Activated CD8-positive, alpha-beta memory T cell treated with anti-CD3 and anti-CD28 coated beads for 1 hour (primary cell): ENCODE data around the gene CSTF1.
"Not testable (repeated sequence)": the region's sequence is repeated elsewhere in the genome, so short reads cannot be mapped to it uniquely, and the experiment has no call there.

Source experiments
- DNase-seq, 2 donors: peaks; one replicate each; pipeline ENCODE4 v3.0.0-alpha.2; 2020; ENCODE audit warnings: low read depth in 1 of 2; ENCODE audit errors: extremely low read depth in 1 of 2

The CSTF1 gene

DNA sequence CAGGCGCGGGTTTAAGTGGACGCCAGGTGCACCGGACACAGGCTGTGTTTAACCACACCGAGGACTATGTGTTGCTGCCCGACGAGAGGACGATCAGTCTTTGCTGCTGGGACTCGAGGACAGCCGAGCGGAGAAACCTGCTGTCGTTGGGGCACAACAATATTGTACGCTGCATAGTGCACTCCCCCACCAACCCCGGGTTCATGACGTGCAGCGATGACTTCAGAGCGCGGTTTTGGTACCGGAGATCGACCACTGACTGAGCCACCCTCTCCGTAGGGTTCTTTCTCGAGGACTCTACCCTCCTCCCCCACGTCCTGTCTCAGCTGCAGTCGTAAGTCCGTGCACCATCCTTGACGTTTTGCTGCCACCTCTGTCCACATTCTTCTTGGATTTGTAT is 11.0 kb downstream of the CSTF1 start:
- DNase-seq = no peak

DNA sequence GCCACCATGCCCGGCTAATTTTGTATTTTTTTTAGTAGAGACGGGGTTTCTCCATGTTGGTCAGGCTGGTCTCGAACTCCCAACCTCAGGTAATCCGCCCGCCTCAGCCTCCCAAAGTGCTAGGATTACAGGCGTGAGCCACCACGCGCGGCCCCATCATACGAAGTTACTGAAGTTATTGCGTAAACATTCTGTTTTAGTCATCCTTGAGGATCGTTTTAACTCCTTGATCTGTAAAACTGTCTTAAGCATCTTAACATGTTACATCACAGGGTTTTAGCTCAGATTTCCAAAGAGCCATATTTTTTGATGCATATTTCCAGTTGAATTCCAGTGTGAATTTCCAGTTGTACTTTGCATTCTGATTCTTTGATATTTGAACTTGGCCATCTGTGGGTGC is 12.9 kb downstream of the CSTF1 start:
- DNase-seq = not testable (repeated sequence)

DNA sequence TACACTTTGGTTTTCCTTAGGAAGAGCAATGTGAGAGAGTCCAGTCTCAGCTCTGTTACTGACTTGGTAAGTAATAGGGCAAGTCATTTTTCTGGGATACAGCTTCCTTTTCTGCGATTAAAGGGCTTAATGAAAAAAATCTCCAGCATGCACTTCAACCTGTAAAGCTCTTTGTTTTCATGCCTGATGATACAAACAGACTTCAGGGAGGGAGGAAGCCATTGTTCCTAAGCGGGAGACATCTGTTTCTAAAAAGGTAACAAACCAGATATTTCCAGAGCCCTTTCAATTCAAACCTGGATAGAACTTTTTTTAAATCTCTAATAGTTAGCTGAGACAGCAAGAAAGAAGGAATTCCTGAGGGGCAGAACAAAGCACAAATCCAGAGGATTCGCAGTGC is 14.5 kb downstream of the CSTF1 start:
- no peak for DNase-seq

DNA sequence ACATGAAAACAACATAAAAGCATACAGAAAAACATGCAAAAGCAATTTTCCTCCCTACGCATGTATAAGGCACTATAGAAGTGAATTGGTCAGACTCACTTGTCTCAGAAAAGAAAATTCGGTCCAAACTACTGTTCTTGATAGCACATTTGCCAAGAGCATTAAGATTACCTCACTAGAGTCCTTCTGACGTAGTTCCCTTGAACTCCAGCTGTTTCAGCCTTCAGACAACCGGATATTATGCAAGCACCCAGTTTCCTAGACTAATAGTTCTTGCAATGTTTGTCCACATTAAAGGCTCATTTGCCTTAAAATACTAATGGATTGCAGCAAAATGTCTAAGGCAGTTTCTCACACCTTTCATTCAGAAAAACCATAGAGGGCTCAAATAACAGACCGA is 17.1 kb downstream of the CSTF1 start:
- no peak for DNase-seq

DNA sequence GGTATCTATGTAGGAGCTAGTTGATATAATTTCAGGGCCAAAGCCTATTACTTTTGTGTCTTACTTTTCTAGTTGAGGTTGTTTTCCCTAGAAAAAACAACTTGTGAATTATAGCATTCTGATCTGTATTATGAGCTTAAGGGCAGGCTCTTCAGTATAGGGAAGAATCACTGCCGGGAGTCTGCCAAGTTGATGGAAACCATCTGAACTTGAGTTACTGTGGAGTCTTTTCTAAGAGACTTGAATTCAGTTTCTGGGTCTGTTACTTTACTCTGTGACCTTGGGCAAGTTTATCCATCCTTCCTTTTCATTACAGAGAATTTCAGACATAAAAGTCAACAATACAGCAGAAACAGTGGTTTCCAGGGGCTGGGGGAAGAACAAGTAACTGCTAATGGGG is 17.5 kb downstream of the CSTF1 start:
- DNase-seq = no peak

DNA sequence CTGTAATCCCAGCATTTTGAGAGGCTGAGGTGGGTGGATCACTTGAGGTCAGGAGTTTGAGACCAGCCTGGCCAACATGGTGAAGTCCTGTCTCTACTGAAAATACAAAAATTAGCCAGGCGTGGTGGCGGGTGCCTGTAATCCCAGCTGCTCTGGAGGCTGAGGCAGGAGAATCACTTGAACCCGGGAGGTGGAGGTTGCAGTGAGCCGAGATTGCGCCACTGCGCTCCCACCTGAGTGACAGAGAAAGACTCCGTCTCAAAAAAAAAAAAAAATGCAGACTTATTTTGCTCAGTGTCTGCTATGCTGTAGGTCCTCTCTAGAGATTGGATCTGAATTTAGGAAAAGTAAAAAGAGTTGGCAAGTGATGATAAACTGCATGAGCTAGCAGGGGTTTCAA is 18.8 kb downstream of the CSTF1 start:
- DNase-seq = not testable (repeated sequence)

DNA sequence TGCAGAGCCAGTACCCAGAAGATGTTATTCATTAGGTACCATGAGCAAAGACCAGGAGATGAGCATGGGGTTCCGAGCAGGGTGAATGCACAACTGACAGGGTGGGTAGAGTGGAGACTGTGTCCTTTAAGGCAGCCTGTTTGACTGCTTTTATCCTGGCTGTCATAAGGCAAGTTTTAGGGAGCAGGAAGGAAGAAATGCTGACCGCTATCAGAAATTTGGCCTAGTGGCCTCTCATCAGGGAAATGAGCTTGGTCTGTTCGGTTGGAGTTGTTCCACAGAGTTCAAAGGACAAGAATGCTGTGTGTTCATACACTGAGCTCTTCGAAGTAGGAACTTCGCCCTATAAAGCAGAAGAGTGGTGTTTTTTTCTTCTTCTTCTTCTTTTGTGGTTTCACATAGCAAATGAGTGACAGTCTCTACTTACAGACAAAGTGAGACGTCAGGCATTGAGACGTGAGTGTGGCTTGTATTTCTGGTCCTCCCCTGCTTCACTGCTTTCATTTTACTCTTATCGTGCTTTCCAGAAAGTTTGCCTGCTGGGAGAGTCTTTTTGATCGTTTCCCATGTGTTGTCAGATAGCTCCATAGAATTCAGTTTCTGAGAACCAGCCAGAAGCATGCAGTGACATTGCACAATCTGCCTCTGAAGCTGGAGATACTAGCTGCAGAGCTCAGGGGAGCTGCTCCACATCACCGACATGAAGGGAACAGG is 19.5 kb downstream of the CSTF1 start, which contains the start of gene CASS4:
CASS4 (plus strand) TSS at position 502 of the 714 bp plus-strand sequence; CDS start at position 701, 199 bp downstream.
- no peak for DNase-seq

DNA sequence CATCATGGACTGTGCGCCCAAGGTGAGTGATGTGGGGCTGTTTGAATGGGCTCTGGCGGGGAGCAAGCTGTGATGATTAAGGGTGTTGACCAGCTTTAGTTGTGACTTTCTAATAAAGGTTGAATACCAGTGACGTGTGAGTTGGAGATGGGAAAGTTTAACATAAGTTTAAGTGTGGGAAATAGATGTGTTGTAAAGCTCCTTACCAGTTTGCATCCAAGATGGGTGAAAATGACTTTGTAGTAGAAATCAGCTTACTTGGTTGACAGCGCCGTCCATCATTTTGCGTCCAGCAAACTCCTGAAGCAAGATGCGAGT is 20.0 kb downstream of the CSTF1 start:
- no peak for DNase-seq

DNA sequence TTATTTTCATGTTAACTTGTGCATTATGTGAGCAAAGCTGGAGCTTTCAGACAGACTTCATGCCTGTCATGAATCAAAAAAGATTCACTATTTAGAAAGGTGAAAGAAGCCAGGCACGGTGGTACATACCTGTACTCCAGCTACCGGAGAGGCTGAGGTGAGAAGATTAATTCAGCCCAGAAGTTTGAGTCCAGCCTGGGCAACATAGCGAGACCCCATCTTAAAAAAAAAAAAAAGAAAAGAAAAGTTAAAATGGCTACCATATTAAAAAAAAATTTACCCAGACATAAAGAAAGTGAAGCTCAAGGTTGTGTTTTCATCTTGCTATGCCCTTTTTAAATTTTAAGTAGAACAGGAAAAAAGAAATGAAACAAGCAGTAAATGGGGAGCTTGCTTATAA is 20.5 kb downstream of the CSTF1 start:
- DNase-seq = no peak

DNA sequence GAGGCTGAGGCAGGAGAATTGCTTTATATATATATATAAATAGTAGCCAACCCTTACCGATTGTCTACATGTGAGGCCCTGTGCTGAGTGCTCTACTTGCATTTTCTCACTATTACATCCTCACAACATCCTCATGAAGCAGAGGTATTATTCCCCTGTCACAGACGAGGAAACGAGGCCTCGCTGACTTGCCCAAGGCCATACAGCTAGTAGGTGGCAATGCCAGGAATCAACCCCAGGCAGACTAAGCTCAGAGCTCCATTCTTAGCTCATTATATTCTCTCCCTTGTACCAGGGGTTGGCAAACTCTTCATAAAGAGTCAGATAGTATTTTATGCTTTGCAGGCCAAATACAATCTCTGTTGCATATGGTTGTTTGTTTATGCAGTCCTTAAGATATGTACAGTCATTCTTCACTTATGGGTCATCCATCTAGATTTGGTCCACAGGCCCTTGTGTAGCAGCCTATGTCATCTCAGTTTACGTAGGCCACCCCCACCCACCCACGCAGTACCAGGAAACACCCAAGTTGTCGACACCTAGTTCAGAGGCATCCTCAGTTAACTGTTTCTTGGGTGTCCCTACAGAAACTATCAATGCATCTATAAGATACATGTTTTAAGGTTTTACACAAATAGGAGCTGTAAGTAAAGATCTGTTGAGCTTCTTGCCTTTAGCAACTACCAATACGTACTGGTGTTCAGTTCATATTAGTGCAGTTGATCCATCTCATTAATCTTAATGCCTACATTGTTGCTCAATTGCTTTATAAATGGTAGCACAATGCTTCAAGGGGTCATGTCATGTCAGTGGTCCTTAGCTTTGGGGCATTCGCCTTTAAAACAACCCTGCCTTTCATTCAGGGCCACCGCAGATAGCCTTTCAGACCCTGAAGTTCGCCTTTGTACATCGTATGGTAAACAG is 22.7 kb downstream of the CSTF1 start:
- no peak for DNase-seq

DNA sequence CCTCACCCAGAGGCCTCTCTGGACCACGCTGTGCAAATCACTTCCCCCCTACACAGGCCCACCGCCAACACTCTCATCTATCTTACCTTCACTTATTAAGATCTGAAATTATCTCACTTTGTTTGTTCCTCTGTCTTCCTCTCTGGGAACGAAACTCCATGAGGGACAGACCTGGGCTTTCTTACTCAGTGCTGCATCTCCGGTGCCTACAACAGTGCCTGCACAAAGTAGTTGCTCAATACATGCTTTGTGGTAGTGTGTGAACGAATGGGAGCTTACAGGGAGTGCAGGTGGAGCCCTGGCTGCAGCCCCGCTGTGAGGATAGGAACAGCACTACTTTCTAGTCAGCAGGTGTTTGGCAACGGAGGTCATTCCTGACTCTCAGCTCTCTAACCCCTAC is 25.0 kb downstream of the CSTF1 start:
- DNase-seq = no peak

DNA sequence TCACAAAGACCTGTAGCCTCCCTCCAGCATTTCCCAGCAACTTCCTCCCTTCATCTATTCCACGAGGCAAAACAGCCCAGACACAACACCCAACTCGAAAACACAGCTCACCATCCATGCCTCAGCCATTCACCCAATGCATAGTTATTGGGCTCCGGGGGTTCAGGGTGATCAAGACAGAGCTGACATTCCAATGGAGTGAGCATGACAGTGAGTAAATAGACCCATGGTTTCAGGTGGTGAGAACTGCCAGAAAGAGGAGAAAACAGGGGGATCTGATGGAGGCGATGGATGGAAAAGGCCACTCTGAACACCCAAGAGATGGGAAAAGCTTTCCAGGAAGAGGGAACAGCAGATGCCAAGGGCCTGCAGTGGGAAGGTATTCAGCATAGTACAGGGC is 25.5 kb downstream of the CSTF1 start:
- no peak for DNase-seq

DNA sequence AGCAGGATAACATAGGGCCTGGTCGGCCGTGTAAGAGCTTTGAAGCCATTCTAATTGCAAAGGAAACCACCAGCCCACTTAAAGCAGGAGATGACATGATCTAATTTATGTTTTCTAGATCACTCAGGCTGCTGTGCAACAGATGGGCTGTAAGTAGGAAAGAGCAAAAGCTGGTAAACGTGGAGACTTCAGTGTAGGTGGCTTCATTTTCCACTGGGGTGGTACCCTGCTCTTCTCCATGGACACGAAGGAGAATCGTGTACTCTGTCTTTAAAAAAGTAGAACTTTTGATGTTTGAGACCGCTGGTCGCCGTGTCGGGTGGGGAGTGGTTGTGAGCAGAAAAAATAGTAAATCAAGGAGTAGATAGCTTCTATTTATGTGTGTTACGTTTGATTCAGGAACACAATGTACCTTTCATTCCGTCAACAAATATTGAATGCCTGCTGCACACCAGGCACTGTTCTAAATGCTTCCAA is 26.0 kb downstream of the CSTF1 start:
- no peak for DNase-seq

DNA sequence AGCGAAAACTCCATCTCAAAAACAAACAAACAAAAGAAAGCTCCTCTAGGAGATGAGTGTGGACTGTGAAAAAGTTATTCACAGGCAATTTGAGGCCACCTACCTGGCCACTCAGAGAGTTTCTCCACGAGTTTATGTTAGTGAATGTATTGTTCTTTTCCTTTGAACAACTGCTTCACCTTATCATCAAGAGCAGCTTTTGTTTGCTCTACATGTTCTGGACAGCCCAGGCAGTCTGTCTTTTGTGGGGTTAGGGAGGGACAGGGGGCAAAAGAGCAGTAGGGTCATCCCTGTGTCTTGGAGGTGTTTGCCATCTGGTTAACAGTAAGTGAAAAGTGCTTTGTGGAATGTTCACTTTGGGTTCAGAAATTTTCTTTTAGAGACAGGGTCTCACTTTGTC is 27.6 kb downstream of the CSTF1 start:
- DNase-seq = no peak

DNA sequence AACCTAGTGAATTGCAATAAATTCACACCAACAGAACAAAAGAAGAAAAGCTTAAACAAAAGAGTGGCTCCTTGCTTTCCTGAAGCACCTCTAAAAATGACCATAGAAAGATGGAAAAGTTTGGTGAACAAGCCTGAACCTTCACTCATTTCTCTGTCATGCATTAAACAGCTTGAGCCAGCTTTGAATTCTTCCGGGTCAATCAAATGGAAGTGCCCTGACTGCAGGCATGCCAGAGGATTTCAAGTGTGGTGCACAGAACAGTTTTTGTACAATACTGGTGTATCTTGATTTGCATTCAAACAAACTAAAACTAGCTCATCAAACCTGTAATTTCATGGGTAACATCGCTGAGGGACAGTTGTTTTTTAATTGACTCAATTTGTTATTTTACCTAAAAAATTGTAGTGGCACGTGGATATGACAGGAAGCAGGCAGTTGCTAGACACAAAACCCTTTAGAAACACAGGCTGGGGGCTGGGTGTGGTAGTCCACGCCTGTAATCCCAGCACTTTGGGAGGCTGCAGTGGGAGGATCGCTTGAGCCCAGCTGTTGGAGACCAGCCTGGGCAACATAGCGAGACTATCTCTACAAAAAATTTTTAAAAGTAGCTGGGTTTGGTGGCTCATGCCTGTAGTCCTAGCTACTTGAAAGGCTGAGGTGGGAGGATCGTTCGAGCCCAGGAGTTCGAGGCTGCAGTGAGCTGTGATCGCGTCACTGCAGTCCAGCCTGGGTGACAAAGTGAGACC is 28.7 kb downstream of the CSTF1 start:
- no peak for DNase-seq

DNA sequence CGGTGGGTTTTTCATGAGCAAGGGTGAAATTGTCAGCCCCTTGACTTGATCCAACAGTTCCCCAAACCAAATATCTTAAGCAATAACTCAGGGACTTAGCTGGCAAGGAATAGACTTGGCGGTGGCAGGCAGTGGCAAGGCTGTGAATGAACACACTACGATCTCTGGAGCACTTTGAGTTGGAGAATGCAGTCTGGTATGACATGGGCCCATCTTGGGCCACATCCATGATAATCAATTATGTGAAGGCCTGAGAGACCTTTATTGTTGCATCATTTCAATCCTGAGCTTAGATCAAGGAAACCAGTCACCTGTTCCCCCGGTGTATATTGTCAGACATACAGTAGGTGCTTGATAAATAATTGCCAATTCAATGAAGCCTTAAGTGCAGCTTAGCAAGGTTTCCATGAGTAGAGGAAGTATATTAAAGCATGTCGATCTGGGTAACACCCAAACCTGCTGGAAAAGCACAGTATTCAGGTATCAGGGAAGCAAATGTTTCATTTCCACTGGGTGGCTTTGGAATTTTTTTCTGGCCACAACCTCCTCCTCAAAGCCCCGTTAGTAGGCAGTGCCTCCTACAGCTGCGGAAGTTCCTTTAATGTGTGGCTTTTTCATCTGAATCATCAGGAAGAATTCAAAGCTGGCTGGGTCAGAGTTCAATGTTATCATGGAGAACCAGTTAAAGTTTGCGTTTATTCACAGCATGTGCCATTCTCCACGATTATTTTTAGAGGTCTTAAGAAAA is 29.8 kb downstream of the CSTF1 start:
- DNase-seq = no peak

DNA sequence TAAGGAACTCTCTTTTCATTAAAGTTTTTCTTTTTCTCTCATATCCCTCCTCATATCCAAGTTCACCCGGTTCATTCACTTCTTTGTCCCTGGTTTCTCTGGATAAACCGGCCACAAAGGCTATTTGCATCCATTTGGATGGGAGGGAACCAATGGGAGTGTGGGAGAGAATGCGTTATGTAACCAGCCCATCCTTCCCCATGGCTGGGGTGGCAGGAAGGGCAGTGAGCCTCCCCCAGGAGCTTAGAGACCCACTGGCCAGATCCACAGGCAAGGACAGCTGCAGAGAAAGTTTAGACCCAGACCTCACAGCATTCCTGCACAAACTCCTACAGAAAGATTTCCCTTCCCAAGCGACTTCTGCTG is 30.4 kb downstream of the CSTF1 start:
- DNase-seq = no peak

DNA sequence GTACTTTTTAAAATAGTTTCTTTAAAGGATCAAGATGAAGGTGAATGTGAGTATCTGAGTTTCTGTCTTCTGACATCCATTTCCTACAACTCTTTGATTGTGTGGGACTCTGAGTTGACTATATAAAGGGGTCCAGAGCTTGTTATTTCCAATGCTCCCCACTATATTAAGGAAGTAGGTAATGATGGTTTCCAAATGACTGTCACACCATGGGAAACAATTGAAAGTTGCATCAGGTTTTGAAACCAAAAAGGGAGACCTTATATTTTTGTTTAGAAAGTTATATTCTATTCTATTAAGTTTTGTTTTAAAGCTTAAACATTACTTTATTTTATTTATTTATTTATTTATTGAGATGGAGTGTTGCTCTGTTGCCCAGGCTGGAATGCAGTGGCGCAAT is 30.8 kb downstream of the CSTF1 start:
- no peak for DNase-seq

DNA sequence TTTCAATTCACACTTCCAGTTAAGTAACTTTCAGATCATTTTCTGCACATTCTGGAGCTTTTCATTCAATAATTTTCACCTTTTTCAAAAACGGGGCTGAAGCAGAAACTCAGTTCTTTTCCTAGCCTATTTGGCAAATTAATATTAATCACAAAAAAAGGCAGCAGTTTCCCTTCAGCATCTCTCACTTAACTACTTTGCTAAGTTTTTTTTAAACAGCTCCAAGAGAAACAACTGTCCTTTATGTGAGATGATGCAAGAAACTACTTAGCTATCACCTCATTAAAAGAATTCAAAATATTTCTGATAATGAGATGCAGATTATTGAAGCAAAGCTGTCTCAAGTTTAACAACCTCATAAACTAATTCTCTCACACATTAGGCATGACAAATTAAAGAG is 31.4 kb downstream of the CSTF1 start:
- DNase-seq = no peak

DNA sequence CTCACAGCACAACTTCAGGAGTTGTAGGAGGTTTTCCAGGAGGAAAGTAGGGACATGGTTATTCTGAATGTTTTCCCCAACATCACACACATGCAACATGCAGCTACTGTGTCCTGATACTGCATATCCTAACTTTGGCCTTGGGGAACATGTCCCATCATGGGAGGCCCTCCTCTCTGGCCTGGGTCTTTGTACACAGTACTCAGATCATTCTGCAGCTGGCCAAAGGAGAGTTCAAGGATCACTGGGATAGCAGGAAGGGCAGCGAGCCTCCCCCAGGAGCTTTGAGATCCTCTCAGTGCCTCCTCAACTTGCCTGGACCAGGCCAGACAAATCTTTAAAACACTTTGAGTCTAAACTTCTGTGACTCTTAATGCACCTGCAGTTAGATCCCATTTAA is 32.5 kb downstream of the CSTF1 start:
- no peak for DNase-seq

DNA sequence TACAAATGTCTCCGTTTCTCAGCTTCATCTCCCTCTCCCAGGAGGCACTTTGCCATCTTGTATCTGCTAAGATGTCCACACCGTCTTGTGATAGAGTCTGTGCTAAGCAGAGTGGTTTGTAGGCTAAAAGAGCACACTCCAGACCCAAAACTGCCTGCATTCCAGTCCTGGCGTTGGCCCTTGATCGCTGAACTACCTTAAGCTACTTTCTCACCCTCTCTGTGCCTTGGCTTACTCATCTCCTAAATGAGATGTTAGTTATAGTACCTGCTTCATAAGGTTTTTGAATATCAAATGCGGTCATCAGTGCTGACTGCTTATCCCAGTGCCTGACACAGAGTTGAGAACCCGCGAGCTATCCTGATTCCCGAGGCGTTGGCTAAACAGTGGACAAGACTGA is 33.6 kb downstream of the CSTF1 start:
- no peak for DNase-seq
